ENCODE data around the gene ANO9.

The ANO9 gene

DNA sequence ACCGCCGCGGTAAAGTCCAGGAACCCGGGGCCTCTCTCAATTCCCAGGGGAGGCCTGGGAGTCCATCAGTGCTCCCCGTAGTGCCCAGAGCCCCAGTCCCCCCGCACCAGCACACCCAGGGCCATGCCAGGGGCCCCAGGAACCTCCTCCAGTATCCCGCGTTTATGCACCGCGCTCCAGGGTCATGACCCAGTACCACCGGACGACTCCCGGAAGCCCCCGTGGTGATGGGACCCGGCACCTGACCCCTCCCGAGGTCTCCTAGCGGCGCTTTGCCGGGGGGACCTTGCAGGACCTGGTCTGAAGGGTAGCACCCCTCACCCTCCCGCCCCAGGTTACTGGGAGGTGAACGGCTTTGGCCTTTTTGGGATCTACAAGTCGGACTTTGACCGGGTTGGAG is 61.3 kb downstream of the ANO9 start:
- no peak for DNase-seq

DNA sequence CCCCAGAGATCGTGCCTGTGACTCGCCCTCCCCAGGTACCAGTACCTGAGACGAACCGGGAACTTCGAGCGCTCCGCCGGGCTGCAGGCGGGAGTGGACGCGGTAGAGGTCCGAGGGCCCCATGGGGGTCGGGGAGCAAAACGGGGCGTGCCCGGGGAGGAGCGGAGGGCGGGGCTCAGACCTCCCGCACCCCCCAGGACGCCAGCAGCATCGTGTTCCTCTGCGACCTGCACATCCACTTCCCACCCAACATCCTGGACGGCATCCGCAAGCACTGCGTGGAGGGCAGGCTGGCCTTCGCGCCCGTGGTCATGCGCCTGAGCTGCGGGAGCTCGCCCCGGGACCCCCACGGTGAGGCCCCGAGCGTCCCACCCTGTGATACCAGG is 61.7 kb downstream of the ANO9 start:
- DNase-seq = no peak

DNA sequence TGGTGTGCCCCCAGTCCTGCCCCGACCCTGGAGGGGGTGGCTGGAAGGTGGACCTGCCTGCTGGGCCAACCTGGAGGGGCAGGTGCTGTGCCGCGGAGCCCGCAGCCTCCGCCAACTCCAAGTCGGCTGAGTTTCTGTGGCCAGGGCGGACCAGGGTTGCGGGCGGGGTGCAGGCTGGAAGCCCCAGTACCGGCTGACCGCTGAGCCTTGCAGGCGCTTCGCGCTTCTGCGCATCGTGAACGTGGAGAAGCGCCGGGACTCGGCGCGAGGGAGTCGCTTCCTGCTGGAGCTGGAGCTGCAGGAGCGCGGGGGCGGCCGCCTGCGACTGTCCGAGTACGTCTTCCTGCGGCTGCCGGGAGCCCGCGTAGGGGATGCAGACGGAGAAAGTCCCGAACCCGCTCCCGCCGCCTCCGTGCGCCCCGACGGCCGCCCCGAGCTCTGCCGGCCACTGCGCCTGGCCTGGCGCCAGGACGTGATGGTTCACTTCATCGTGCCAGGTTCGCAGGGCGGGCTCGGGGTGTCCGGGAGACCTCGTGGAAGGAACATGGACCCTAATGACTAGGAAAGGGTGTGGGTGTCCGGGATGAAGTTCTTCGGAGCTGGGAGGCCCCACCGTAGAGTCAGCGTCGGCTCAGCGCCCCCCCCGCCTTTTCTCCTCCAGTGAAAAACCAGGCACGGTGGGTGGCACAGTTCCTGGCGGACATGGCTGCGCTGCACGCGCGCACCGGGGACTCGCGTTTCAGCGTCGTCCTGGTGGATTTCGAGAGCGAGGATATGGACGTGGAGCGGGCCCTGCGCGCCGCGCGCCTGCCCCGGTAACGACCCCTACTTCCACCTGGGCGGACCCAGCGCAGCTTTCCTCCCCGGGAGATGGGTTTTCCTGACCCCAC is 62.4 kb downstream of the ANO9 start:
- no peak for DNase-seq

DNA sequence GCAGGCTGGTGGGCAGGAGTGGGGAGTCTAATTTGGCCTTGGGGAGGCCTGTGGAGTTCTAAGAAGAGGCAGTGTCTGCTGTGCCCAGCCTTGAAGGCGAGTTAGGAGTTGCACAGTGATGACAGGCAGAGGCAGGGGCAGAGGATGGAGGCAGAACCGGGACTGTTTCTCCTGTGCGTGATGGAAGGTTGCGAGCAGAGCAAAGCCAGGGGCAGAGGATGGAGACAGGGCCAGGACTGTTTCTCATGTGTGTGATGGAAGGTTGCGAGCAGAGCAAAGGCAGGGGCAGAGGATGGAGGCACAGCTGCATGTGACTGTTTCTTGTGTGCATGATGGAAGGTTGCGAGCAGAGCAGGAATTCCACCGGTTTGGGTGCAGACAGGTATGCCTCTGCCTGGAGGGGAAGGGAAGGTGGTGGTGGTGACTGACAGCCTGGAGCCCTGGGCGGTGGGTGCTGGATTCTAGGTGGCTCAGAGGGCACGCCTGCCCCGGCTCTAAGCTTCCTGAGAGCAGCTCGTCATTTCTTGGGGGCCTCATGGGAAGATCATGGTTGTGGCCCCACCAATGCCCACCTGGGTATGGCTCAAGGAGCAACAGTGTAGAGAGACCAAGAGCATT is 63.8 kb downstream of the ANO9 start:
- no peak for DNase-seq

DNA sequence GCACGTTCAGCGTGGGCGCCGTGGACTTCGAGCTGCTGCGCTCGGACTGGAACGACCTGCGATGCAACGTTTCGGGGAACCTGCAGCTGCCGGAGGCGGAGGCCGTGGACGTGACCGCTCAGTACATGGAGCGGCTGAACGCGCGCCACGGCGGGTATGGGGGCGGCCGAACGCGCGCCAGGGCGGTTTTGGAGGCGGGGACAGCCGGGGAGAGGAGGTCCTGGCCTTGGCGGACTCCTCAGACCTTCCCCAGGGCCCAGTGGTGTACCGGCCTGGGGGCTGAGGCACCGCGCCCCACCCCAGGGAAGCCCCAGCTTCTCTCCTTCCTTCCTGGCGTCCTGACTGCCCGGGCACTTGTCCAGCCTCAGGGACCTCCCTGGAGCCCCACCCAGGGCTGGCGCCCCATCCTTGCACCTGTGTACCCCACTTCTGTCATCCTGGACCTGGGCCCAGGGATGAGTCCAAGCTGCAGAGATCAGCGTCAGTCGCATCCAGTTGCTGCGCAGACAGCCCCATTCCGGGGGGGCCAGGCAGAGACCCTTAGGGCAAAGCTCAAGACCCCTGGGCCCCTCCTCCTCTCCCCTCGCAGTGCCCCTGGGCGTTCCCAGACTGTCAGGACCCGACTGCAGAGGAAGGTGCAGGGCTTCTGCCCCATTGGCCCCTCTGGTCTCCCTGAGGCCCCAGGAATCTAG is 64.5 kb downstream of the ANO9 start:
- DNase-seq = no peak

DNA sequence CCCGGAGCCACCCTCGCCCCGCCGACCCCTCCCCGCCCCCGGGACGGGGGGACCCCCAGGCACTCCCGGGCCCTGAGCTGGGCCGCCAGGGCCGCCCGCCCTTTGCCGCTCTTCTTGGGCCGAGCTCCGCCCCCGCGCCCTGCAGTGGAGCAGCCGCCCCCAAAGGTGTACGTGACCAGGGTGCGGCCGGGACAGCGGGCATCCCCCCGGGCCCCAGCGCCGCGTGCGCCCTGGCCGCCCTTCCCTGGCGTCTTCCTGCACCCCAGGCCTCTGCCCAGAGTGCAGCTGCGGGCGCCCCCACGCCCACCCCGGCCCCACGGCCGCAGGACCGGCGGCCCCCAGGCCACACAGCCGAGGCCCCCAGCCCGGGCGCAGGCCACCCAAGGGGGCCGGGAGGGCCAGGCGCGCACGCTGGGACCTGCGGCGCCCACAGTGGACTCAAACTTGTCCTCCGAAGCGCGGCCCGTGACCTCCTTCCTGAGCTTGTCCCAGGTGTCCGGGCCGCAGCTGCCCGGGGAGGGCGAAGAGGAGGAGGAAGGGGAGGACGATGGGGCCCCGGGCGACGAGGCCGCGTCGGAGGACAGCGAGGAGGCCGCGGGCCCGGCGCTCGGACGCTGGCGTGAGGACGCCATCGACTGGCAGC is 65.2 kb downstream of the ANO9 start:
- no peak for DNase-seq

DNA sequence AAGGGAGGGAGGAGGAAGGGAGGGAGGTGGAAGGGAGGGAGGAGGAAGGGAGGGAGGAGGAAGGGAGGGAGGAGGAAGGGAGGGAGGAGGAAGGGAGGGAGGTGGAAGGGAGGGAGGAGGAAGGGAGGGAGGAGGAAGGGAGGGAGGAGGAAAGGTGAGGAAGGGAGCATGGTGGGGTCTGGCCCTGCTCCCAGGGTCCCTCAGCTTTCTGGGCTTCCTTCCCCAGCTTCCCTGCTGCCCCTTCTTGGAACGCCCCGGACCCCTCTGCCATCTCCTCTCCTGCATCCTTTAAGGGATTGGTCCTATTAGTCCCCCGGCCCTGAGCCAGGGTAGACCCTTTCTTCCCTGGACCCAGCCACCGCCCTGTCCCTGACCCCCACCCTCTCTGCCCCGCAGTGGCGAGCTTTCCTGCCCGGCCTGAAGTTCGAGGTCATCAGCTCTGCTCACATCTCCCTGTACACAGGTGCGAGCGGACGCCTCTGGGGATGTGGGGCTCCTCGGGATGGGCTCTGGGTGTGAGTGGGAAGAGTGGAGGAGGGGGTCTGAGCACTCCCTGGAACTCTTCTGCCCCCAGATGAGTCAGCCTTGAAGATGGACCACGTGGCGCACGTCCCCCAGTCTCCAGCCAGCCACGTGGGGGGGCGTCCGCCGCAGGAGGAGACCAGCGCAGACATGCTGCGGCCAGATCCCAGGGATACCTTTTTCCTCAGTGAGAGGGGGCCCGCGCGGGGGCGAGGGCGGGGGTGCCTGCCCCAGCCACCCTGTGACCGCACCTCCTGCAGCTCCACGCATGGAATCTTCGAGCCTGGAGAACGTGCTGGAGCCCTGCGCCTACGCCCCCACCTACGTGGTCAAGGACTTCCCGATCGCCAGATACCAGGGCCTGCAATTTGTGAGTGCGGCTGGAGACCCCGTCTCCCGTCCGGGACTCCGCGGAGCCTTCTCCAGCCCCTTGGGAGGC is 66.5 kb downstream of the ANO9 start:
- no peak for DNase-seq

DNA sequence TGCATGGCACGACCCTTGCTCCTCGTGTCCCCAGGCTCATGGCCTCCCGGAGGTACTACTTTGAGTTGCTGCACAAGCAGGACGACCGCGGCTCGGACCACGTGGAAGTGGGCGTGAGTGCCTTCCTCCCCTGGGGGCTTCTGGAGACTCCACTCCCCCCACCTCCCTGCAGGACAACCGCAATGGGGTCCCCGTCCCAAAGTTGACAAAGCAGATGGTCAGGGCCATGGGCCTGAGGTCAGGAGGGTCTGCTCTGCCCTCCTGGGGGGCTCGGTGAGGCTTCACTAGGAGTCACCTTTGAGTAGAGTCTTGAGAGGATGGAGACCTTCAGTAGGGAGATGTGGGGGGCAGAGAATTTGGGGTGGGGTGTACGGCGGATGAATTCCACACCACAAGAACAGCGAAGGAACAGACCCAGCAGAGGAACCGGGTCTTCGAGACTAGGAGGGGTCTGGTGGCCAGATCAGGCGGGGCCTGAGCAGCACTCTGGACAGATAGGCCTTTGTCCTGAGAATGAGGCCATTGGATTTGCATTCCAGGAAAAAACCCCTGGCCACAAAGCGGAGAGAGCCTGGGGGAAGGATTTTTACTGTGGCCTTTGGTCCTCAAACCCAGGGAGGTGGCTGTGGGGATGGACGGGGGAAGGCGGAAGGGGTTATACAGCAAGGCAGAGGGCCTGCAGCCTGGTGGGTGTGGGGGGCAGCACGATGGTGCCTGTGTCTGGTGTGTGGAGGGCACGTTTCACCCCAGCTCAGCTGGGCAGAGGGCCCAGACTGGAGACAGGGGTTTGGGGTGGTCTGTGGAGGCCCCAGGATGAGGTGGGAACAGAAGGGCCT is 67.9 kb downstream of the ANO9 start:
- DNase-seq = no peak

DNA sequence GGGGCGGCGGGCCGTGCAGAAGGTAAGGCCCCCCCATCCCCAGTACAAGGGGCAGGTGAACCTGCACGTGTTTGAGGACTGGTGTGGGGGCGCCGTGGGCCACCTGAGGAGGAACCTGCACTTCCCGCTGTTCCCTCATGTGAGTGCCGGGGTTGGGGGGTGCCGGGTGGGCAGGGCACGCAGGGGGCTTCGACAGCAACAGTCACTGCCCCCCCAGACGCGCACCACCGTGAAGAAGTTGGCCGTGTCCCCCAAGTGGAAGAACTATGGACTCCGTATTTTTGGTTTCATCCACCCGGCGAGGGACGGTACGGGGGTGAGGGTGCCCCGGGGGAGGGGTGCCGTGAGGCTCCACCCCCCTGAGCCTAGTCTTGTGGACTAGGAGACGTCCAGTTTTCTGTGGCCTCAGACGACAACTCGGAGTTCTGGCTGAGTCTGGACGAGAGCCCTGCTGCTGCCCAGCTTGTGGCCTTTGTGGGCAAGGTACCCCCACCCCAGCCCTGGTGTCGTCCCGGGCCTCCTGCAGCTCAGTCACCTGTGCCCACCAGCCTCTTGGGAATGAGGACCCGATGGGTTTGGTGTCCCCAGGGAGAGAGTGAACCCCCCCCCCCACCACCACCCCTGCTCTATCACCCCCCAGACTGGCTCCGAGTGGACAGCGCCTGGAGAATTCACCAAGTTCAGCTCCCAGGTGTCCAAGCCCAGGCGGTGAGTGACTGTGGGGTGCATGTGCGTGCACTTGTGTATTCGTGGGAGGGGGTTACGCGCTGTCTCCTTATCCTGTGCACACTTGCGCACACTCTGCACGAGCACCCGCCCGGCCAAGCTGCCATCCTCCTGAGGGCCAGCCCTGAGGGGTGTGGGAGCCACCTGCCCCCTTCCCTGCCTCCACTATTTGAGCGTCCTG is 68.7 kb downstream of the ANO9 start:
- no peak for DNase-seq

DNA sequence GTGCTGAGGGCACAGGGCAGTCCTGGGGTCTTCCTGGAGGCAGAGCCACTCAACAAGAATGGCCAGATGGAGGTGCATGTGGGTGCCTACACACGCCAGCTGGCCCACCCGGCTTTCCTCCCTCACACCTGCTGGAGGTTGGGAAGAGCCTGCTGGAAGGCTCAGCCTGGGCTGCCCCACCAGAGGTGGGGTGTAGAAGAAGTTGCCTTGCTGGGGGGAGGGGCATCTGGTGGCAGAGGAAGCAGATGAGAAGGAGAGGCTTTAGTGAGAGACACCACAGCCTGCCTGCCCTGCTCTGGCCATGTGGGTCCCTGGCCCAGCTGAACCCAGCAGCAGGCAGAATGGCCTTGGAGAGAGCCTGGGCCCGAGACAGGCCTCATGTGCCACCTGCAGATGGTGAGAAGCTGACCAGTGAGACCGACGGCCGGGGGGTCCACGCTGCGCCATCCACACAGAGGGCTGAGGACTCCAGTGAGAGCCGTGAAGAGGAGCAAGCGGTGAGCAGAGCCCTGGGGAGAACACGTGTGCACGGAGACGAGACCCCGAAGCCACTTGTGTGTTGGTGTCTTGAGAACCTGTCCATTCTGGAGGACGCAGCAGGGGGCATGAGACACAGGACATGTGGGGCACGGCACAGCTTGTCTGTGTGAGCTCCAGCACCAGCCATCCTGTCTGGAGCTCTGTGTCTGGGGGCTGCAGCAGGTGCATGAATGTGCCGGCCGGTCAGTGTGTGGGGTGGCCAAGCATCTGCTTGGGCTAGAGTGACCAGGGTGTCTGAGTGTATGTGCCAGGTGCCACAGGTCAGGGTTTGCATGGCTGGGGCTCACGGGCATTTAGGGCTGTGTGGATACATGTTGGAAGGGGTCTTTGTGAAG is 69.9 kb downstream of the ANO9 start:
- no peak for DNase-seq

DNA sequence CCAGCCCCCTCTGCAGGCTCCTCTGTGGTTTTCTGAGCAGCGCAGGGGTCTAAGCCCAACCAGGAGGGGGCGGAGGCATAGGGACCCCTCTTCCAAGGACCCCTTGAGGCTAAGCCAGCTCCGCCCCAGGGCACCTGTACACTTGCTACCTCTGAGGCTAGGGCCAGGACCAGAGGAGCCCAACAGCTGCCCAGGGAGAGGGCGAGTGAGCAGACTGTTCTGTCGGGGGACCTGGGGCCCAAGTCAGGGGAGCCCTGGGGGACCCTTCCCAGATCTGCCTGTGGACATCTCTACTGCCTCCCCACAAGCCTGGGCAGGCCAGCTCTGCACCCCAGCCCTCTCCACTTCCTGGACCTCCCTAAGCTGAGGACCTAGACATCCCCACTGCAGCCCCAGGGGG is 70.8 kb downstream of the ANO9 start:
- no peak for DNase-seq

DNA sequence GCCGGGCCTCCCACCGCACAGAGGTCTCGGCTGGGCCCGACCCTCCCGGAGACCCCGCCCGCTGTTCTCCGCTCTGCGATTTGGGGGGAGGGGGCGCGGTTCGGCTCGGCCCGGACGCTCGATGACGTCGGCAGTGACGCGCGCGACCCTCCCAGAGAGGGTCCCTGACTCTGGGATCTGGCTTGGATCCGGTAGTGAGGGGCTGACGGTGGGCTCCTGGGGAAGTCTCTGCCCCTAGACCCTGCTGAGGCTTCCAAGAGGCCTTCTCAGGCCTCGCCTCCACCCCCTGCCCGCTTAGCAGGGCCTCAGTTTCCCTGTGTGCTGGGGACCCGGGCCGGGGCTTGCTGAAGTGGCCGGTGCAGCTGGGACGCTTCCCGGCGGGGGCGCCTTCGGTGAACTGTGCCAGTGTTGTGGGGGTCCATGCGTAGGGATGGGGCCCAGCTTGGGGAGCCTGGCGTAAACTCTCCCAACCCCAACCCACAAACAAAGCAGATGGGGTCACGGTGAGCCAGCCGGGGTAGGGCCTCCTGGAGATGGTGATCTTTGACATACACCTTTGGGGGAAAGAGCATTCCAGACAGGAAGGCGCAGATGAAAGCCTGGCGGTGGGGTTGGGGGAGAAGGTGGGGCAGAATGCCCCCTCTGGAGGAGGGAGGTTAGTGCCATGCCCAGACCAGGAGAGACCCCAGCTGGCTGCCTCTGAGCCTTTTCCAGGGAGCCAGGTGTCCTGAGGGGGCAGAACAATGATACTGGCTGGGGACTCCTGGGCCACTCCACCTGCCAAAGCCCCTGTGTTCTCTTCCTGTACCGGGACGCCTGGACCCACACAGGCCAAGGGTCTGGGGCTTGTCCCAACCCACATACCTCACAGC is 71.5 kb downstream of the ANO9 start:
- DNase-seq = no peak

DNA sequence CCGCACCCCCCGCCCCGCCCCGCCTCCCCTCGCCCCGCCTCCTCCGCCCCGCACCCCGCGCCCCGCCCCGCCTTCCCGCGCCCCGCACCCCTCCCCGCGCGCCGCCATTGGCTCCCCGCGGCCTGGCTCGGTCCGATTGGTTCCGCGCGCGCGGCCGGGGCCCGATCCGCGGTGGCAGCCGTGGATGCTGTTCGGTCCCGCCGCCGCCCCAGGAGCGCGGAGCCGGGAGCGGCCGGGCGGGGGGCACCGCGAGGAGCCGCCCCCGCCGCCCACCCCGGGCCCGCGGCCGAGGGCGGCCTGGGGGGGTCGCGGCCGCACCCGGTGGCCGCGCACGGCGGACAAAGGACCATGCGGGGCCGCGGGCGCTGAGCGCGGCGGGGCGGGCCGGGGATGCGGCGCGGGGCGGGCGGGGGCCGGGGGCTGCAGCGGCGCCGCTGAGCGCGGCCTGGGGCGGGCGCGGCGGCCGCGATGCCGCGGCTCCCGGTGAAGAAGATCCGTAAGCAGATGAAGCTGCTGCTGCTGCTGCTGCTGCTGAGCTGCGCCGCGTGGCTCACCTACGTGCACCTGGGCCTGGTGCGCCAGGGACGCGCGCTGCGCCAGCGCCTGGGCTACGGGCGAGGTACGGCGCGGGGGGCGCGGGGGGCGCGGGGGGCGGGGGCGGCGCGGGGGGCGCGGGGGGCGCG is 72.3 kb downstream of the ANO9 start, which contains the start of gene B4GALNT4:
Gene B4GALNT4 (plus strand): TSS at position 164 of the 683 bp plus-strand sequence. CDS start 305 bp downstream, at position 469.
- peak; percentile 17 for DNase-seq

DNA sequence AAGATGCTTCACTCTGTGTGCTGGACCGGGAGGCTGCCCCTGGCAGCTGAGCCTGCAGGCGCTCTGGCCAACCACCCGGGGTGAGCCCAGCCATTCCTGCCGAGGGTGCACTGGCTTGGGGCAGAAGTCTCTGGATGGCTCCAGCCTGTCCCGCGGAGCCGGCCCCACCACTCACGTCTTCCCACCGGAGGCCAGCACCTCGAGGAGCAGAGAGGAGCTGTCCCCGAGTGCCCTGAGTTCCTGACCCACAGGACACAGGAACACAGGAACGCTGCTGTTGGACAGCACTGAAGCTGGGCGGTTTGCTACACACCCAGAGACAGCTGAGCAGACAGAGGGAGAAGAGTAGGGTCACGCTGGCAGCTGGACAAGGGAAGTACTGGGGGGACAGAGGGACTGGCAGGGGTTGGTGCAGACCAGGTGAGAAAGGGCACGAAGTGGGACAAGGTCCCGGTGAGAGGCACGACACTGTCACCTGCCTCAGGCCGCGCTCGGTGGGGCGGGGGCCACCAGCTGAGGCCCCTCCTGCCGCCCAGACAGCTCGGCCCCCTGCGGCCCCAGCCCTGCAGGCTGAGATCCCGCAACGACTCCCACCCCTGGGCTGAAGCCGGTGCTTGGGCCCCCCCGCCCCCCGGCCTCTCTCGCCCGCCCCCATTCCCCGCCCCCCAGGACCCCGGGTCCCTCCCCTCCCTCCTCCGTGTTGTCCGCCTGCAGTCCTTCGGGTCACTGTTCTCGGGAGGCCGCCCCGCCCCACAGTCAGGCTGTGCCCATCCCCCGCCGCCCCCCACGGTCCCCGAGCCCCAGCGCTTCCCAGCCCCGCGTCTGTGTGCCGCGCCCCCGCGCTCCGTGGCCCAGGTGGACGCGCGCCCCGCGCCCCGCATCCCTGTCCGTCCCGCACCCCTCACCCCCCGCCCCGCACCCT is 73.1 kb downstream of the ANO9 start:
- DNase-seq = no peak

DNA sequence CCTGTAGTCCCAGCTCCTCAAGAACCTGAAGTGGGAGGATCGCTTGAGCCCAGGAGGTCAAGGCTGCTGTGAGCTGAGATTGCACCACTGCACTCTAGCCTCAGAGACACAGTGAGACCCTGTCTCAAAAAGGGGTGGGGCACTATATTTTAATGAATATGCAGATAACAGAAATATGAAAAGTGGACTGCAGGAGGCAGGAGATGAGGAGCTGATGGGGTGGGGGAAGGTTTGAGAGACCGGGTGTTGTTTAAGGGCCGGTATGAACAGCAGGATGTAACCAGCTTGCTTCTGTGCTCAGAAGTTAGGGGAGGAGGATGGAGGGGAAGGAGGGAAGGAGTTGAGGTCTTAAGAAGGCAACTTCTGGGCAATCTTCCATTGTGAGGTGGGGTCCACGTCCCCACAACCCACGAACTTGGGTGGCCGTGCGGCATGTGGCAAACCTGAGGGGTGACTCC is 73.8 kb downstream of the ANO9 start:
- no peak for DNase-seq
